ENCODE results near the gene BAZ1A. TPM values are rescaled to one million over a fixed set of nuclear protein-coding genes. Genes with fewer than 3 reads are reported as not detected.
"Not testable (repeated sequence)": the region's sequence is repeated elsewhere in the genome, so short reads cannot be mapped to it uniquely, and the experiment has no call there.

BAZ1A gene
- total RNA-seq, 1 experiment from 2014 or later, result 17.3 TPM

- no peaks in the 10 kb centered on the region for H3F3A ChIP-seq (ENCODE audit: insufficient read depth, low read depth)
- no peaks in the 10 kb centered on the region for H3K79me2 ChIP-seq (ENCODE audit: low read depth)
- H3K9me3 ChIP-seq (ENCODE audit: insufficient read depth, low read depth), result no peaks in the 10 kb centered on the region; the same call in 1 of the 2 replicates
- no TSS peak for BruUV-seq (replicated peaks)
- H3K4me2 ChIP-seq, result no peak overlapping the region
- no peaks in the 10 kb centered on the region for H3K9me2 ChIP-seq (ENCODE audit: insufficient read depth)
- no peak for DNase-seq
- CTCF ChIA-PET, result no interaction called here
- no peak overlapping the region for H3K4me3 ChIP-seq
- H4K20me1 ChIP-seq (ENCODE audit: insufficient read depth), result no peaks in the 10 kb centered on the region
- no peaks in the 10 kb centered on the region for H3K4me1 ChIP-seq (replicated peaks; ENCODE audit: insufficient read depth)
- no peaks in the 10 kb centered on the region; the same call in 1 of the 2 replicates for H3K36me3 ChIP-seq (ENCODE audit: low read depth)
- intact Hi-C loops (cut with micrococcal nuclease; ENCODE audit: unreplicated experiment), result no loop called here
- no peak overlapping the region for H2AFZ ChIP-seq
- no peaks in the 10 kb centered on the region for H3K27me3 ChIP-seq (ENCODE audit: insufficient read depth, low read depth)
- no peak overlapping the region for H3K27ac ChIP-seq
- no peak for TF ChIP-seq EZH2 (IDR thresholded peaks at IDR 0.05; ENCODE audit: low read depth)
- no peak for TF ChIP-seq CTCF (conservative IDR thresholded peaks at IDR 0.05)
- POLR2A ChIA-PET (ENCODE audit: unreplicated experiment), result no interaction called here
Measured at GRCh38 chr14:34804933-34805332, 70.2 kb downstream of the BAZ1A start.

GRCh38 chr14:34798861-34799260, 76.3 kb downstream of the BAZ1A start:
- H3K36me3 ChIP-seq (ENCODE audit: low read depth); H3K4me1 ChIP-seq (replicated peaks; ENCODE audit: insufficient read depth); H3K27me3 ChIP-seq (ENCODE audit: insufficient read depth, low read depth); H4K20me1 ChIP-seq (ENCODE audit: insufficient read depth); H3K9me2 ChIP-seq (ENCODE audit: insufficient read depth); POLR2A ChIA-PET (ENCODE audit: unreplicated experiment); H3K4me3 ChIP-seq; H3K4me2 ChIP-seq; H3F3A ChIP-seq (ENCODE audit: insufficient read depth, low read depth); DNase-seq; CTCF ChIA-PET; BruUV-seq (replicated peaks); H3K9me3 ChIP-seq (ENCODE audit: insufficient read depth, low read depth); H3K79me2 ChIP-seq (ENCODE audit: low read depth); H3K27ac ChIP-seq; H2AFZ ChIP-seq; intact Hi-C loops (cut with micrococcal nuclease; ENCODE audit: unreplicated experiment): not testable (repeated sequence)

- Histone ChIP-seq H4K20me1 (ENCODE audit: insufficient read depth) (no peaks in the 10 kb centered on the region), H3K79me2 (ENCODE audit: low read depth) (no peaks in the 10 kb centered on the region), H3K9me3 (ENCODE audit: insufficient read depth, low read depth) (no peaks in the 10 kb centered on the region), H3K9me2 (ENCODE audit: insufficient read depth) (no peaks in the 10 kb centered on the region), H3K4me1 (replicated peaks; ENCODE audit: insufficient read depth) (no peaks in the 10 kb centered on the region), H3K36me3 (ENCODE audit: low read depth) (no peaks in the 10 kb centered on the region), H3F3A (ENCODE audit: insufficient read depth, low read depth) (no peaks in the 10 kb centered on the region), H3K4me3 (no peak overlapping the region), H2AFZ (no peak overlapping the region), H3K27me3 (ENCODE audit: insufficient read depth, low read depth) (no peaks in the 10 kb centered on the region), H3K27ac (no peak overlapping the region), H3K4me2 (no peak overlapping the region)
- no TSS peak for BruUV-seq (replicated peaks)
- DNase-seq, result no peak
- TF ChIP-seq EZH2 (IDR thresholded peaks at IDR 0.05; ENCODE audit: low read depth), result no peak
- no peak for TF ChIP-seq CTCF (conservative IDR thresholded peaks at IDR 0.05)
- CTCF ChIA-PET, result interaction anchor here (0.6 kb wide), 1 partner anchor 98 kb away, joined by 3 read pairs; no protein-coding TSS in a partner anchor
- intact Hi-C loops (cut with micrococcal nuclease; ENCODE audit: unreplicated experiment), result no loop called here
- POLR2A ChIA-PET (ENCODE audit: unreplicated experiment), result no interaction called here
Measured at GRCh38 chr14:34797747-34798583, 77.2 kb downstream of the BAZ1A start.
